SK-N-SH treated with all-trans-retinoic acid at 6 μM for 48 hours (cell line): ENCODE data around the gene HOXD8.

Source experiments
- ATAC-seq: fragments of 200-7000 bp; cut with Tn5 transposase; 3 replicates; pipeline ENCODE4 v1.9.1; 2020; ENCODE audit warnings: mild to moderate bottlenecking, moderate library complexity
- ARNTL ChIP-seq: fragments of 450-650 bp; formaldehyde crosslinking; IDR thresholded peaks from 2 replicates; pipeline ENCODE4 v1.5.0; 2020; ENCODE audit warnings: low read depth, mild to moderate bottlenecking, moderate library complexity, borderline replicate concordance
- BACH2 ChIP-seq: fragments of 250-450 bp; sonication (Bioruptor Pico); IDR thresholded peaks from 2 replicates; pipeline ENCODE4 v1.9.0; 2021; ENCODE audit warnings: mild to moderate bottlenecking, borderline replicate concordance
- CREB5 ChIP-seq: fragments of 250-450 bp; sonication (Bioruptor Pico); IDR thresholded peaks from 2 replicates; pipeline ENCODE4 v1.5.1; 2020; ENCODE audit warnings: low read depth, mild to moderate bottlenecking, moderate library complexity
- CSRNP3 ChIP-seq: fragments of 250-450 bp; sonication (Bioruptor Pico); IDR thresholded peaks from 2 replicates; pipeline ENCODE4 v1.5.1; 2021; ENCODE audit warnings: mild to moderate bottlenecking, moderate library complexity
- ESRRG ChIP-seq: fragments of 250-450 bp; sonication (Bioruptor Pico); IDR thresholded peaks from 2 replicates; pipeline ENCODE4 v1.6.1; 2021; ENCODE audit warnings: mild to moderate bottlenecking
- GLIS3 ChIP-seq: fragments of 250-450 bp; sonication (Bioruptor Pico); IDR thresholded peaks from 2 replicates; pipeline ENCODE4 v1.5.0; 2020; ENCODE audit warnings: mild to moderate bottlenecking, moderate library complexity
- ISL1 ChIP-seq: fragments of 250-450 bp; sonication (Bioruptor Pico); IDR thresholded peaks from 2 replicates; pipeline ENCODE4 v2.1.2; 2022; ENCODE audit warnings: mild to moderate bottlenecking, moderate library complexity
- OSR1 ChIP-seq: fragments of 250-450 bp; sonication (Bioruptor Pico); IDR thresholded peaks from 2 replicates; pipeline ENCODE4 v1.8.0; 2022; ENCODE audit warnings: moderate library complexity, mild to moderate bottlenecking, inconsistent platforms
- PATZ1 ChIP-seq: fragments of 250-450 bp; sonication (Bioruptor Pico); IDR thresholded peaks from 2 replicates; pipeline ENCODE4 v1.8.0; 2020; ENCODE audit warnings: mild to moderate bottlenecking, moderate library complexity, borderline replicate concordance
- POU6F1 ChIP-seq: fragments of 250-450 bp; sonication (Bioruptor Pico); IDR thresholded peaks from 2 replicates; pipeline ENCODE4 v1.8.0; 2021; ENCODE audit warnings: low read depth, mild to moderate bottlenecking, moderate library complexity, borderline replicate concordance
- RARB ChIP-seq: fragments of 250-450 bp; sonication (Bioruptor Pico); IDR thresholded peaks from 2 replicates; pipeline ENCODE4 v1.8.0; 2021; ENCODE audit warnings: mild to moderate bottlenecking, moderate library complexity
- TCF4 ChIP-seq: fragments of 250-450 bp; sonication (Bioruptor Pico); IDR thresholded peaks from 2 replicates; pipeline ENCODE4 v1.8.0; 2021; ENCODE audit warnings: mild to moderate bottlenecking, moderate library complexity, borderline replicate concordance
- TOX ChIP-seq: fragments of 250-450 bp; sonication (Bioruptor Pico); IDR thresholded peaks from 2 replicates; pipeline ENCODE4 v1.8.0; 2021; ENCODE audit warnings: mild to moderate bottlenecking, moderate library complexity, borderline replicate concordance
- TSHZ2 ChIP-seq: fragments of 250-450 bp; sonication (Bioruptor Pico); IDR thresholded peaks from 2 replicates; pipeline ENCODE4 v1.5.0; 2020; ENCODE audit warnings: mild to moderate bottlenecking, moderate library complexity
- ZC3H10 ChIP-seq: fragments of 250-450 bp; sonication (Bioruptor Pico); IDR thresholded peaks from 2 replicates; pipeline ENCODE4 v1.5.1; 2021; ENCODE audit warnings: mild to moderate bottlenecking, moderate library complexity
- ZFP3 ChIP-seq: fragments of 250-450 bp; sonication (Bioruptor Pico); IDR thresholded peaks from 2 replicates; pipeline ENCODE4 v1.5.0; 2020; ENCODE audit warnings: mild to moderate bottlenecking, moderate library complexity
- ZFP30 ChIP-seq: fragments of 450-650 bp; formaldehyde crosslinking; IDR thresholded peaks from 2 replicates; pipeline ENCODE4 v1.5.0; 2022; ENCODE audit warnings: mild to moderate bottlenecking, moderate library complexity
- ZNF565 ChIP-seq: fragments of 450-650 bp; formaldehyde crosslinking; conservative IDR thresholded peaks from 2 replicates; pipeline ENCODE4 v1.5.0; 2020; ENCODE audit warnings: low read depth, mild to moderate bottlenecking, moderate library complexity
- ZNF70 ChIP-seq: fragments of 450-650 bp; formaldehyde crosslinking; IDR thresholded peaks from 2 replicates; pipeline ENCODE4 v1.5.0; 2020; ENCODE audit warnings: mild to moderate bottlenecking, moderate library complexity
- ZNF8 ChIP-seq: fragments of 450-650 bp; formaldehyde crosslinking; IDR thresholded peaks from 2 replicates; pipeline ENCODE4 v1.5.0; 2020; ENCODE audit warnings: mild to moderate bottlenecking, moderate library complexity

HOXD8 gene

GRCh38 chr2:176118601-176119339 lies 10.7 kb upstream of the HOXD8 start:
- ATAC-seq = no peak
- TF ChIP-seq TCF4 = no peak
- TF ChIP-seq OSR1 (CRISPR knock-in tag) = no peak
- TF ChIP-seq RARB (CRISPR knock-in tag) = no peak
- no peak for TF ChIP-seq ZFP30 (CRISPR knock-in tag)
- TF ChIP-seq ZNF70 = no peak
- no peak for TF ChIP-seq ZNF8 (CRISPR knock-in tag)
- TF ChIP-seq ZFP3 = no peak
- TF ChIP-seq GLIS3 (CRISPR knock-in tag) = no peak
- no peak for TF ChIP-seq ISL1

- no peak for ATAC-seq
- TF ChIP-seq ZC3H10 (no peak), TOX (no peak), ZNF8 (CRISPR knock-in tag) (no peak), RARB (CRISPR knock-in tag) (no peak), PATZ1 (CRISPR knock-in tag) (no peak), ZFP30 (CRISPR knock-in tag) (no peak), ARNTL (CRISPR knock-in tag) (no peak), ISL1 (no peak), TSHZ2 (CRISPR knock-in tag) (no peak), ZFP3 (no peak), CSRNP3 (CRISPR knock-in tag) (no peak), ZNF565 (no peak)
- TF ChIP-seq, all 23 proteins: peak for 0
Observed at GRCh38 chr2:176120364-176121189, 8.9 kb upstream of the HOXD8 start.

GRCh38 chr2:176121190-176122051 lies 8.1 kb upstream of the HOXD8 start:
- TF ChIP-seq ESRRG (CRISPR knock-in tag) (no peak), TOX (no peak), CREB5 (no peak), ZFP3 (no peak), RARB (CRISPR knock-in tag) (no peak), ISL1 (no peak), ZFP30 (CRISPR knock-in tag) (no peak), POU6F1 (no peak), BACH2 (no peak)
- TF ChIP-seq, all 23 proteins: peak for 0
- no peak for ATAC-seq
